Peyer's patch (tissue), 4 donors: ENCODE measurements around the gene PRPF6.

Experiments
- CTCF ChIP-seq, 6 experiments: fragments of 450-650 bp in 4 of 6; fragments of 200-600 bp in 2 of 6; sonication (generic) in 1 of 6; IDR thresholded peaks; one replicate each; pipeline ENCODE4 v1.5.1; 2017 to 2019; ENCODE audit warnings: antibody characterized with exemption in 6 of 6, mild to moderate bottlenecking in 3 of 6, moderate library complexity in 1 of 6
- POLR2A ChIP-seq, 2 donors: fragments of 450-650 bp; IDR thresholded peaks; one replicate each; pipeline ENCODE4 v1.5.1; 2017; ENCODE audit warnings: antibody characterized with exemption in 2 of 2, mild to moderate bottlenecking in 2 of 2, moderate library complexity in 2 of 2

- TF ChIP-seq CTCF (IDR thresholded peaks at IDR 0.05), result no peak
- TF ChIP-seq POLR2A (IDR thresholded peaks at IDR 0.05), result no peak
Measured at GRCh38 chr20:64047968-64048401, 67.1 kb downstream of the PRPF6 start.
